Lower leg skin (tissue), 3 donors: ENCODE data around the gene PGBD5.

ENCODE experiments used
- POLR2A ChIP-seq, 2 donors: fragments of 450-650 bp; IDR thresholded peaks; one replicate each; pipeline ENCODE4 v1.6.1; 2016 to 2017; ENCODE audit warnings: antibody characterized with exemption in 2 of 2, mild to moderate bottlenecking in 1 of 2, moderate library complexity in 1 of 2
- TF ChIP-seq, protein P1 (sequence below), 3 donors: fragments of 450-650 bp; IDR thresholded peaks; one replicate each; pipeline ENCODE4 v1.5.1; 2016; ENCODE audit warnings: antibody characterized with exemption in 3 of 3, mild to moderate bottlenecking in 3 of 3, moderate library complexity in 2 of 3

DNA sequence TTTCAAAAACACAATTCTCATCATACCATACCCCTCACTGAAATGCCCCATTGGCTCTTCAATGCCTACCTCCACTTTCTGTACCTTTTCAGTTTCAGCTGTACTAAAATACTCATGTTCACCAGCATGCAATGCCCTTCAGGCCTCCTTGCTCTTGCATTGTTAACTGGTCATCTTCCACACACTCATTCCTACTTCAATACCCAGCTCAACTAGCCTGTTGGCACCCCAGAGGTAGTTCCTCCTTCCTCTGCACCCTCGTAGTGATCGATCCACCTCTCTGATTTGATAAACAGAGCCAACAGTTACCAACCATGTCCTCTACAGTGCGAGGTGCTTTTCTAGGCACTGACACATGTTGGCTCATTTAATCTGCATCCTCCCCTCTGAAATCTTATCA, 46.7 kb downstream of the PGBD5 start:
- TF ChIP-seq, protein P1, sequence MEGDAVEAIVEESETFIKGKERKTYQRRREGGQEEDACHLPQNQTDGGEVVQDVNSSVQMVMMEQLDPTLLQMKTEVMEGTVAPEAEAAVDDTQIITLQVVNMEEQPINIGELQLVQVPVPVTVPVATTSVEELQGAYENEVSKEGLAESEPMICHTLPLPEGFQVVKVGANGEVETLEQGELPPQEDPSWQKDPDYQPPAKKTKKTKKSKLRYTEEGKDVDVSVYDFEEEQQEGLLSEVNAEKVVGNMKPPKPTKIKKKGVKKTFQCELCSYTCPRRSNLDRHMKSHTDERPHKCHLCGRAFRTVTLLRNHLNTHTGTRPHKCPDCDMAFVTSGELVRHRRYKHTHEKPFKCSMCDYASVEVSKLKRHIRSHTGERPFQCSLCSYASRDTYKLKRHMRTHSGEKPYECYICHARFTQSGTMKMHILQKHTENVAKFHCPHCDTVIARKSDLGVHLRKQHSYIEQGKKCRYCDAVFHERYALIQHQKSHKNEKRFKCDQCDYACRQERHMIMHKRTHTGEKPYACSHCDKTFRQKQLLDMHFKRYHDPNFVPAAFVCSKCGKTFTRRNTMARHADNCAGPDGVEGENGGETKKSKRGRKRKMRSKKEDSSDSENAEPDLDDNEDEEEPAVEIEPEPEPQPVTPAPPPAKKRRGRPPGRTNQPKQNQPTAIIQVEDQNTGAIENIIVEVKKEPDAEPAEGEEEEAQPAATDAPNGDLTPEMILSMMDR (IDR thresholded peaks at IDR 0.05): no peak
- no peak for TF ChIP-seq POLR2A (IDR thresholded peaks at IDR 0.05)
